Measurements from ENCODE around the gene GNB1L.

The GNB1L gene

GRCh38 chr22:19775496-19776325 lies 79.0 kb downstream of the GNB1L start:
- Histone ChIP-seq H2BK5ac (ENCODE audit: low read length) (peak overlapping the region; percentile 20), H3K4me3 (ENCODE audit: low read length in 2 of 2) (no peak overlapping the region), H2BK120ac (ENCODE audit: low read depth, low read length) (peak overlapping the region; percentile 26), H3K4me1 (ENCODE audit: control insufficient read depth in 2 of 2, insufficient read depth in 1 of 2, low read depth in 1 of 2, low read length in 2 of 2) (peaks cover 0 to 3% of the 10 kb centered on the region in 2 donors), H3K4me2 (ENCODE audit: insufficient read depth, low read length, poor library complexity, severe bottlenecking) (no peak overlapping the region), H4K91ac (ENCODE audit: low read depth, low read length, poor library complexity) (no peak overlapping the region), H3K27me3 (ENCODE audit: control insufficient read depth in 3 of 3, insufficient read depth in 3 of 3, low read depth in 1 of 3, low read length in 3 of 3) (peaks cover 0 to 67% (median 5%) of the 10 kb centered on the region in 3 experiments), H3K9me3 (replicated peaks in 1 of 2; ENCODE audit: control insufficient read depth in 2 of 2, insufficient read depth in 1 of 2, low read depth in 1 of 2, low read length in 2 of 2) (no peaks in the 10 kb centered on the region), H3K18ac (ENCODE audit: low read length) (peak overlapping the region; percentile 82), H2AFZ (ENCODE audit: low read length) (no peak overlapping the region), H3K23ac (ENCODE audit: low read depth, low read length, poor library complexity) (peak overlapping the region; percentile 29), H4K8ac (ENCODE audit: low read depth, low read length) (no peak overlapping the region), H2AK5ac (ENCODE audit: low read depth, low read length) (peak overlapping the region; percentile 87), H3K4ac (ENCODE audit: low read length) (no peak overlapping the region), H3K36me3 (replicated peaks in 1 of 2; ENCODE audit: control insufficient read depth in 2 of 2, insufficient read depth in 2 of 2, low read length in 2 of 2) (no peaks in the 10 kb centered on the region), H2BK15ac (ENCODE audit: low read length) (no peak overlapping the region), H2BK12ac (ENCODE audit: low read length) (peak overlapping the region; percentile 69), H3K27ac (replicated peaks; ENCODE audit: low read length) (no peak overlapping the region), H3K79me1 (ENCODE audit: low read depth, low read length) (peaks cover 1% of the 10 kb centered on the region), H3K9ac (ENCODE audit: low read depth, low read length, poor library complexity) (peak overlapping the region; percentile 40), H3K14ac (ENCODE audit: low read length) (peak overlapping the region; percentile 50)
- DNase-seq (ENCODE audit: low spot score): no peak
- no CpG with 5 or more reads among the region's 24 CpGs for WGBS, 2 donors (ENCODE audit: extremely low coverage in 2 of 2, insufficient read length in 2 of 2, insufficient replicate concordance in 1 of 2)

DNA sequence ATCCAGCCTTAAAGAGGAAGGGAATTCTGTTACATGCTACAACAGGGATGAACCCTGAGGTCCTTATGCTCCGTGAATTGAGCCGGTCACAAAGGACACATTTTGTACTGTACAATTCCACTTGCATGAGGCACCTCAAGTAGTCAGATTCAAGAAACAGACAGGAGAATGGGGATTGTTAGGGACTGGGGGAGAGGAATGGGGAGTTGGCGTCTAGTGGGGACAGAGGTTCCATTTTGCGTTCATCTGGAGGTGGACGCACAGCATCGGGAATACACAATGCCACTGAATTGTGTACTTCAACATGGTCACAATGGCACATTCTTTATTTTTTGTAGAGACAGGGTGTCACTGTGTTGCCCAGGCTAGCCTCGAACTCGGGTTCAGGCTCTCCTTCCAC lies 80.0 kb downstream of the GNB1L start:
- Histone ChIP-seq H2AK5ac (ENCODE audit: low read depth, low read length) (no peak overlapping the region), H3K9ac (ENCODE audit: low read depth, low read length, poor library complexity) (no peak overlapping the region), H3K4me3 (ENCODE audit: low read length in 2 of 2) (no peak overlapping the region), H3K4me1 (ENCODE audit: control insufficient read depth in 2 of 2, insufficient read depth in 1 of 2, low read depth in 1 of 2, low read length in 2 of 2) (no peaks in the 10 kb centered on the region), H4K8ac (ENCODE audit: low read depth, low read length) (no peak overlapping the region), H3K18ac (ENCODE audit: low read length) (no peak overlapping the region), H3K23ac (ENCODE audit: low read depth, low read length, poor library complexity) (no peak overlapping the region), H2BK12ac (ENCODE audit: low read length) (no peak overlapping the region), H4K91ac (ENCODE audit: low read depth, low read length, poor library complexity) (no peak overlapping the region), H2BK120ac (ENCODE audit: low read depth, low read length) (no peak overlapping the region), H3K14ac (ENCODE audit: low read length) (no peak overlapping the region), H3K79me1 (ENCODE audit: low read depth, low read length) (peaks cover 1% of the 10 kb centered on the region), H2BK5ac (ENCODE audit: low read length) (no peak overlapping the region), H2AFZ (ENCODE audit: low read length) (no peak overlapping the region), H3K36me3 (replicated peaks in 1 of 2; ENCODE audit: control insufficient read depth in 2 of 2, insufficient read depth in 2 of 2, low read length in 2 of 2) (no peaks in the 10 kb centered on the region), H3K4ac (ENCODE audit: low read length) (no peak overlapping the region), H3K27me3 (ENCODE audit: control insufficient read depth in 3 of 3, insufficient read depth in 3 of 3, low read depth in 1 of 3, low read length in 3 of 3) (peaks cover 0 to 73% (median 9%) of the 10 kb centered on the region in 3 experiments), H3K4me2 (ENCODE audit: insufficient read depth, low read length, poor library complexity, severe bottlenecking) (no peak overlapping the region), H2BK15ac (ENCODE audit: low read length) (no peak overlapping the region), H3K9me3 (replicated peaks in 1 of 2; ENCODE audit: control insufficient read depth in 2 of 2, insufficient read depth in 1 of 2, low read depth in 1 of 2, low read length in 2 of 2) (peaks cover 0 to under 1% of the 10 kb centered on the region in 2 donors), H3K27ac (replicated peaks; ENCODE audit: low read length) (no peak overlapping the region)
- no CpG with 5 or more reads among the region's 8 CpGs for WGBS, 2 donors (ENCODE audit: extremely low coverage in 2 of 2, insufficient read length in 2 of 2, insufficient replicate concordance in 1 of 2)
- DNase-seq (ENCODE audit: low spot score): no peak

- Histone ChIP-seq H2AK5ac (ENCODE audit: low read depth, low read length) (peak overlapping the region; percentile 63), H2BK120ac (ENCODE audit: low read depth, low read length) (no peak overlapping the region), H3K79me1 (ENCODE audit: low read depth, low read length) (no peaks in the 10 kb centered on the region), H2BK5ac (ENCODE audit: low read length) (no peak overlapping the region), H3K36me3 (replicated peaks in 1 of 2; ENCODE audit: control insufficient read depth in 2 of 2, insufficient read depth in 2 of 2, low read length in 2 of 2) (no peaks in the 10 kb centered on the region), H2BK15ac (ENCODE audit: low read length) (no peak overlapping the region), H3K4me1 (ENCODE audit: control insufficient read depth in 2 of 2, insufficient read depth in 1 of 2, low read depth in 1 of 2, low read length in 2 of 2) (peaks cover 1 to 2% of the 10 kb centered on the region in 2 donors), H3K23ac (ENCODE audit: low read depth, low read length, poor library complexity) (peak overlapping the region; percentile 3), H4K91ac (ENCODE audit: low read depth, low read length, poor library complexity) (no peak overlapping the region), H3K14ac (ENCODE audit: low read length) (no peak overlapping the region), H3K18ac (ENCODE audit: low read length) (no peak overlapping the region), H3K4me2 (ENCODE audit: insufficient read depth, low read length, poor library complexity, severe bottlenecking) (no peak overlapping the region), H3K9me3 (replicated peaks in 1 of 2; ENCODE audit: control insufficient read depth in 2 of 2, insufficient read depth in 1 of 2, low read depth in 1 of 2, low read length in 2 of 2) (peaks cover 0 to 2% of the 10 kb centered on the region in 2 donors), H2BK12ac (ENCODE audit: low read length) (no peak overlapping the region), H3K4ac (ENCODE audit: low read length) (no peak overlapping the region), H3K4me3 (ENCODE audit: low read length in 2 of 2) (no peak overlapping the region), H3K27ac (replicated peaks; ENCODE audit: low read length) (no peak overlapping the region), H4K8ac (ENCODE audit: low read depth, low read length) (no peak overlapping the region), H2AFZ (ENCODE audit: low read length) (no peak overlapping the region), H3K9ac (ENCODE audit: low read depth, low read length, poor library complexity) (no peak overlapping the region), H3K27me3 (ENCODE audit: control insufficient read depth in 3 of 3, insufficient read depth in 3 of 3, low read depth in 1 of 3, low read length in 3 of 3) (peaks cover 2 to 76% (median 16%) of the 10 kb centered on the region in 3 experiments)
- WGBS, 2 donors (ENCODE audit: extremely low coverage in 2 of 2, insufficient read length in 2 of 2, insufficient replicate concordance in 1 of 2): no CpG with 5 or more reads among the region's 9 CpGs
- DNase-seq (ENCODE audit: low spot score): no peak
Measured at GRCh38 chr22:19773470-19774040, 81.1 kb downstream of the GNB1L start.
